NCI-H187 (cell line): ENCODE measurements around the gene PYGO1.
"Not testable (repeated sequence)": the region's sequence is repeated elsewhere in the genome, so short reads cannot be mapped to it uniquely, and the experiment has no call there.

ENCODE experiments used
- DNase-seq, 2 experiments: peaks; one replicate each; lab custom pipeline; 2025; lab: John Stamatoyannopoulos, UW

Gene PYGO1

GRCh38 chr15:55564347-55565145, 23.6 kb downstream of the PYGO1 start:
- DNase-seq = no peak

DNA sequence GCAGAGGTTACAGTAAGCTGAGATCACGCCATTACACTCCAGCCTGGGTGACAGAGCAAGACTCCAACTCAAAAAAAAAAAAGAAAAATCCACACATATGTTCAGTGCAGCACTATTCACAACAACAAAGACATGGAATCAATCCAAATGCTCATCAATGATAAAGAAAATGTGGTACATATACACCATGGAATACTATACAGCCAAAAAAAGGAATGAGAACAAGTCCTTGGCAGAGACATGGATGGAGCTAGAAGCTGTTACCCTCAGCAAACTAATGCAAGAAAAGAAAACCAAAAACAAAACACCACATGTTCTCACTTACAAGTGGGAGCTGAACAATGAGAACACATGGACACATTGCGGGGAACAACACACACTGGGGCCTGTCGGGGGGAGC, 25.5 kb downstream of the PYGO1 start:
- no peak for DNase-seq

GRCh38 chr15:55555089-55555488, 33.1 kb downstream of the PYGO1 start:
- no peak for DNase-seq

DNA sequence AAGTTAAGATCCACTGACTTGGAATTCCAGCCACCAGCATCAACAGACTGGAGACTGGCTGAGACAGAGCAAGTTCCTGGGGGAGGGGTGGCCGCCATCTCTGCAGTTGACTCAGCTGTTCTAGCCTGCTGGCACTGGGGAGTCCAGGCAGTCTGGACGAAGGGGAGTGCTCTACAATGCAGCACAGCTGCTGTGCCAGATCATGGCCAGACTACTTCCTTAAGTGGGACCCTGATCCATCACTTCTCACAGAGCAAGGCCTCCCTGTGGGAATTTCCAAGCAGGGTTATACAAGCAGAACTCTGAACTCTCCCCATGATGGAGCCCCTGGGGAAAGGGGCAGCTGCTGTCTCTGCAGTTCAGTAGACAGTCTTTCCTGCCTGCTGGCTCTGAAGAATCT, 35.2 kb downstream of the PYGO1 start:
- no peak for DNase-seq

GRCh38 chr15:55552451-55552850, 35.7 kb downstream of the PYGO1 start:
- no peak for DNase-seq

DNA sequence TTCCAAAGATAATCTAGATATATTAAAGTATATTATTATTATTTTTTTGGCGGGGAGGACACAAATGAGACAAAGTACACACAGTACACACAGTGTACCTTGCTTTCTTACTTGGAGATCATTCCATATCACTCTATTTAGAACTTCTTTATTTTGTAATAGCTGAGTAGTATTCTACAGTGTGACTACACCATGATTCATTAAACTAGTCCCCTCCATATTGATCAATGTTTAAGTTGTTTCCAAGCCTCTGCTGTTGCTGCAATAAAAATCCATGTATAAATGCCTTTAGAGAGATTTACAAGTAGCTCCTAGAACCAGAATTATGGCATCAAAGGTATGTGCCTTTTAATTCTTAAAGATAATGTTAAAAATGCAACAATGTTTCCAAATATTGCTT, 38.8 kb downstream of the PYGO1 start:
- DNase-seq = no peak

GRCh38 chr15:55546718-55547117, 41.4 kb downstream of the PYGO1 start:
- no peak for DNase-seq

DNA sequence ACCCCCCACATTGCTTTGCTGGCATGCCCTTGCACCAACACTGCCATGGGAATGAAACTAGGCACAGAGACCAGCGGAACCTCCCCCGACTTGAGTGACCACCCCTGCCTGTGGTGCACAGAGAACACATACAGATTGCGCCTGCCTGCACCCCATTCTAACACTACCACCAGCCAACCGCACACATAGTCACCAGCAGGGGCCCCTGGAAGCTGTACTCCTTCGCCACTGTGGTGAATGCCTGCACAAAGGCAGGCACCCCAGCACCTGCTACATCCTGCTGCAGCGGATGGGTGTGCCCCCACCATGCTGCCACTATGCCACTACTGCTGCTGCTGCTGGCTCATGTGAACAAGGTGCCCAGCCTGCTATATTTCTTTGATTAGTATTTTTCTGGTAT, 52.7 kb downstream of the PYGO1 start:
- DNase-seq = no peak

DNA sequence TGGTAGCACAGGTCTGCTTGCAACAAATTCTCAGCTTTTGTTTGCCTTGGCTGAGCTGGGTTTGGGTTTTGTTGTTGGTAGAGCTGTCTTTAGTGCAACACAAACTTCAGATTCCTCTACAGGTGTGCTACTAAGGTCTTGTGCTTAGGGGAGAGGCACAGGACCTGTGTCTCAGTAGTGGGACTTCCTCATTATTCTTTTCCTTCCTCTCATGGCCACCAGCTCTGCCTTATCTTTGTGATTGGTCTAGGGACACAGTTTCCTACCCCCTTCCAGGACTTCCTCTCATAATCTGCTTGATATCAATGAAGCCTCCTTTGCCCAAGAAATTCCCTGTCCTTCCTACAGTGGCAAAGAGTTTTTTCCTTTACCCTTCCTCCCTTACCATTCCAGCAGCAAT, 55.2 kb downstream of the PYGO1 start:
- DNase-seq = no peak

GRCh38 chr15:55530861-55531313, 57.3 kb downstream of the PYGO1 start:
- no peak for DNase-seq

GRCh38 chr15:55528812-55529211, 59.3 kb downstream of the PYGO1 start:
- no peak for DNase-seq

- no peak for DNase-seq
These were observed 61.0 kb downstream of the PYGO1 start for GRCh38 chr15:55527150-55527549.

DNA sequence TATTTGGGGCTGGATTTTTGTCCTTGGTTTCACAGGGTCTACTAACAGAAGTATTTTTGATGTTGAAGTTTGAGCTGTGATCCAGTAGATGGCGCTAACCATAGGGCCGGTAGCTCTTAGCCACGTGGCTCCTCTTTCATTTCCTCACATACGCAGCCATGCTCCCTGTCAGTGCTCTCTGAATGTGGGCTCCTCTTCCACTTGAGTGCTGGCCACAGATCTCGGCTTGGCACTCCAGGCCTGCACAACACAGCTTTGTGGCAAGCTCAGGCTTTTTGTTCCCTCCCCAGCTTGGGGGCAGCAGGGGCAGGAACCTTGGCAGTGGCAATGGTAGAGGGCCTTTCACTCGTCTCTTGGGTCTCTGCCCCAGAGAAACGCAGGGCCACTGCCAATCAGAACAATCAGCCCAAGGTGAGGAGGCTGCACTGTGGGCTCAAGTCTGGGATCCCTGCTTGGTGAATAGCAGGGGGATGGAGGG, 61.5 kb downstream of the PYGO1 start:
- DNase-seq = no peak

DNA sequence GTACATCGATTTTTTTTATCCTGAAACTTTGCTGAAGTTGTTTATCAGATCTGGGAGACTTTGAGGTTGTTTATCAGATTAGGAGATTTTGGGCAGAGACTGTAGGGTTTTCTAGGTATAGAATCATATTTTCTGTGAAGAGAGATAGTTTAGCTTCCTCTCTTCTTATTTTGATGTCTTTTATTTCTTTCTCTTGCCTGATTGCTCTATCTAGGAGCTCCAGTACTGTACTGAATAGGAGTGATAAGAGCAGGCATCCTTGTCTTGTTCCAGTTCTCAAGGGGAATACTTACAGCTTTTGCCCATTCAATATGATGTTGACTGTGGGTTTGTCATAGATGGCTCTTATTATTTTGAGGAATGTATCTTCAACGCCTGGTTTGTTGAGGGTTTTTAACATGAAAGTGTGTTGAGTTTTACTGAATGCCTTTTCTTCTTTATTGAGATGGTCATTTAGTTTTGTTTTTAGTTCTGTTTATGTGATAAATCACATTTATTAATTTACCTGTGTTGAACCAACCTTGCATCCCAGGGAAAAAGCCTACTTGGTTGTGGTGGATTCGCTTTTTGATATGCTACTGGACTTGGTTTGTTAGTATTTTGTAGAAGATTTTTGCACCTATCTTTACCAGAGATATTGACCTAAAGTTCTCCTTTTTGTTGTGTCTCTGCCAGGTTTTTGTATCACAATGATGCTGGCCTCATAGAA, 65.2 kb downstream of the PYGO1 start:
- no peak for DNase-seq

DNA sequence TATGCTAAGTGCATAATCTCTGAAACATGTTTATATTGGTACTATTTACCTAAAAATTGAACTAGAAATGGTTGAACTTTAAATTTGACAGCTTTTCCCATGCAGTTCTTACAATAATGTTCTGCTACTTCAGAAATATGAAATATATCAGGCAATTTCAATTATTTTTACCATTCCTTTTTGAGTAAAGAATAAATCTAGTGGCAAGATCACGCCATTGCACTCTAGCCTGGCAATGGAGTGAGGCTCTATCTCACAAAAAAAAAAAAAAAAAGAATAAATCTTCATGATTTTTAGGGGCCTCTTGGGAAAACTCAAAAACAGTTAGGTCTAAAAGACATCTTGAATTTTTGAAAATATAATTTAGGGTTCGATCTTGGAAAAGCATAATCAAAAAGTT, 69.5 kb downstream of the PYGO1 start:
- DNase-seq = no peak

GRCh38 chr15:55518009-55518408, 70.1 kb downstream of the PYGO1 start:
- DNase-seq = no peak

DNA sequence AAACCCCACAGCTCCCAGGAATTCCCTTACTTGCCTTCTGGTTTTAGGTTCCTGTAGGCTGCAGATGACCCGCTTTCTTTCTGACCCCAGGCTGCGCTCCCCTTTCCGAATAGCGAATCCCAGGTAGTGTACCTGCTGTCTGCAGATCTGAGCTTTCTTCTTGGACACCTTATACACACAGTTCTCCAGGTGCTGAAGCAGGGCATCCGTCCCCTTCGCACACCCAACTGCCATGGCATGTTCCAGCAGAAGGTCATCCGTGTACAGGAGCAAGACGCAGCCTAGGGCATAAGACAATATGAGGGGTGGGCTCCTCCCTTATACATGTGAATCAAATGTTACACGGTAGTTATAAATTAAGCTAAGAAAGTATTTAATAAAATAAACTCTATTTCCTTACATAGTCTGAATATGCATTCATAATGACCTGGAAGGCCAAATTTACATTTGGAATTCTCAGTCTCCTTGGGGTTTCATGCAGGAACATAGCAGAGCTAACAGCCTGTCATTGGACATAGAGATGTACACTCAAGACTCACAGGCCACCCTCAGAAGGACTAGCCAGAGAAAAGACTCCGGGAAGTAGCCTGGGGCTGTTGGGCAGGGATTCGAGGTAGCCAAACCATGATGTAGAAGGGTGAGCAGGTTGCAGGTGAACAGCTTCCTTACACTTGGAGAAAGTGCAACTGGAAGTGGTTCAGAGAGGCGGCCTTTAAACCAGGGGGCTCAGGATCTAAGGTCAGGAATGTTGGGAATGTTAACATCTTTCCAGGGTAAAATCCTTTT, 72.0 kb downstream of the PYGO1 start:
- DNase-seq = no peak

DNA sequence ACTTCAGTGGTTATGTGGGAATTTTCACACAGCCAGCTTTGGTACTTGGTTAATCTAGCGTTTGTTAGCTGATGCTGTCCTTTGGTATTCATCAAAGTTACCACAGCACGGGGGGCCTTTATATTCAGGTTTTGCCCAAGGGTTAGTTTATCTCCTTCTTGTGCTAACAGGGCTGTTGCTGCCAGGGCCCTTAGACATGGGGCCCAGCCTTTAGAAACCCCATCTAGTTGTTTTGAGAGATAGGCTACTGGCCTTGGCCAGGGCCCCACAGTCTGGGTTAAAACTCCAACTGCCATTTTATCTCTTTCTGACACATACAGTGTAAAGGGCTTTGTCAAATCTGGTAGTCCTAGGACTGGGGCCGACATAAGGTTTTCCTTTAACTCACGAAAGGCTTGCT, 72.7 kb downstream of the PYGO1 start:
- no peak for DNase-seq

- DNase-seq = no peak
These were observed 73.7 kb downstream of the PYGO1 start for GRCh38 chr15:55514414-55514850.

- DNase-seq = not testable (repeated sequence)
These were observed 74.3 kb downstream of the PYGO1 start for GRCh38 chr15:55513621-55514413.

GRCh38 chr15:55513152-55513551, 75.0 kb downstream of the PYGO1 start:
- no peak for DNase-seq

DNA sequence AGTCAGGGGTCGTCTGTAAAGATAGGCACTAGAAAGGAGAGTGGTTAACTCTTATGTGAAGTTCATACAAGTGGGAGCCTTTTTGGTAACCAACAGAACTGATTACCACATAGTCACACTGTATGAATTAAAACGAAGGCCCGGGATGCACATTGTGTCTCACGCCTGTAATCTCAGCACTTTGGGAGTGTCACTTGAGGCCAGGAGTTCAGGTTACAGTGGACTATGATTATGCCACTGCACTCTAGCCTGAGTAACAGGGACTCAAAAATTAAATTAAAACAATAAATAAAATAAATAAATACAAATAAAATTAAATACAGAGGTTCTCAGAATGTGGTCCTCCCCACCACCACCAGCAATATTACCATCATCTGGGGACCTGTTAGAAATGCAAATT, 80.6 kb downstream of the PYGO1 start:
- no peak for DNase-seq
